HepG2 (cell line): ENCODE data around the gene CRKL.

ENCODE experiments used
- ARID4A ChIP-seq: sonication (generic); formaldehyde crosslinking; IDR thresholded peaks from 2 replicates; pipeline ENCODE4 v1.5.0; 2020; ENCODE audit warnings: mild to moderate bottlenecking, missing genetic modification reagents, borderline replicate concordance
- BCLAF1 ChIP-seq: fragments of 450-650 bp; IDR thresholded peaks from 2 replicates; pipeline ENCODE4 v1.6.1; 2017; ENCODE audit warnings: mild to moderate bottlenecking
- CTCF ChIP-seq: sonication (generic); formaldehyde crosslinking; IDR thresholded peaks from 2 replicates; pipeline ENCODE4 v1.5.0; 2020; ENCODE audit warnings: mild to moderate bottlenecking, missing genetic modification reagents, moderate library complexity
- NR3C1 ChIP-seq: sonication (generic); formaldehyde crosslinking; IDR thresholded peaks from 2 replicates; pipeline ENCODE4 v1.4.0; 2020; ENCODE audit warnings: missing genetic modification reagents
- PPARG ChIP-seq: conservative IDR thresholded peaks from 2 replicates; pipeline ENCODE4 v1.6.1; 2016; ENCODE audit warnings: missing biosample characterization, missing genetic modification reagents
- RAD21 ChIP-seq: fragments of 450-650 bp; formaldehyde crosslinking; IDR thresholded peaks from 2 replicates; pipeline ENCODE4 v1.5.0; 2020; ENCODE audit warnings: mild to moderate bottlenecking
- ZBTB21 ChIP-seq: sonication (generic); formaldehyde crosslinking; IDR thresholded peaks from 2 replicates; pipeline ENCODE4 v1.4.0; 2020; ENCODE audit warnings: missing genetic modification reagents
- ZNF557 ChIP-seq: sonication (generic); formaldehyde crosslinking; IDR thresholded peaks from 2 replicates; pipeline ENCODE4 v1.4.0; 2020; ENCODE audit warnings: missing genetic modification reagents
- ZNF580 ChIP-seq: IDR thresholded peaks from 2 replicates; pipeline ENCODE4 v1.6.1; 2016; ENCODE audit warnings: low read depth, borderline replicate concordance

GRCh38 chr22:20885017-20885556 is 32.1 kb upstream of the CRKL start:
- TF ChIP-seq PPARG (CRISPR knock-in tag) (no peak), NR3C1 (CRISPR knock-in tag) (no peak), ZNF580 (CRISPR knock-in tag) (no peak), ARID4A (CRISPR knock-in tag) (no peak), RAD21 (CRISPR knock-in tag) (no peak), ZNF557 (no peak), CTCF (CRISPR knock-in tag) (no peak), ZBTB21 (CRISPR knock-in tag) (no peak), BCLAF1 (no peak)
